Posterior cingulate gyrus (tissue), 11 donors: ENCODE results near the gene ALDH3A1.

Source experiments
- DNase-seq, 10 donors: peaks; one replicate each; pipeline versions ENCODE4 v3.0.0 to v3.0.0-alpha.2; 2020 to 2021; ENCODE audit warnings: mixed read lengths in 3 of 10
- intact Hi-C: fragments of 100-400 bp; cut with DNase I; formaldehyde crosslinking; loops from one replicate; pipeline ENCODE4 v1.15.1; 2023

The ALDH3A1 gene

GRCh38 chr17:19743101-19744100 lies 4.7 kb downstream of the ALDH3A1 start:
- DNase-seq, result peak in 2 of 10 donors; percentile 71 to 78
- intact Hi-C loops, result no loop called here

GRCh38 chr17:19742495-19742894 lies 5.6 kb downstream of the ALDH3A1 start:
- DNase-seq, result peak in 2 of 10 donors; percentile 72 to 82

GRCh38 chr17:19741832-19742457 lies 6.2 kb downstream of the ALDH3A1 start:
- peak in 2 of 10 donors; percentile 73 to 79 for DNase-seq
- intact Hi-C loops, result no loop called here

More at GRCh38 chr17:19742495-19742894, 5.6 kb downstream of the ALDH3A1 start:
- intact Hi-C loops, result no loop called here

GRCh38 chr17:19740933-19741332 lies 7.2 kb downstream of the ALDH3A1 start:
- DNase-seq, result no peak
- intact Hi-C loops, result no loop called here

- peak in 1 of 10 donors; percentile 76 for DNase-seq
Observed at GRCh38 chr17:19739241-19740201, 8.6 kb downstream of the ALDH3A1 start.

GRCh38 chr17:19738757-19739156 lies 9.3 kb downstream of the ALDH3A1 start:
- peak in 1 of 10 donors; percentile 63 for DNase-seq
- intact Hi-C loops, result no loop called here

More at GRCh38 chr17:19739241-19740201, 8.6 kb downstream of the ALDH3A1 start:
- intact Hi-C loops, result no loop called here

- intact Hi-C loops, result no loop called here
- peak in 1 of 10 donors; percentile 61 for DNase-seq
Observed at GRCh38 chr17:19738073-19738449, 10.0 kb downstream of the ALDH3A1 start.

- DNase-seq, result peak in 1 of 10 donors; percentile 78
- intact Hi-C loops, result no loop called here
Observed at GRCh38 chr17:19737305-19738072, 10.6 kb downstream of the ALDH3A1 start.

GRCh38 chr17:19736071-19736470 lies 12.0 kb downstream of the ALDH3A1 start:
- intact Hi-C loops, result no loop called here
- DNase-seq, result peak in 2 of 10 donors; percentile 10 to 69

GRCh38 chr17:19733953-19734526 lies 14.1 kb downstream of the ALDH3A1 start:
- peak in 2 of 10 donors; percentile 2 to 37 for DNase-seq
- intact Hi-C loops, result no loop called here

GRCh38 chr17:19731626-19732025 lies 16.5 kb downstream of the ALDH3A1 start:
- DNase-seq, result peak in 3 of 10 donors; percentile 19 to 66 (median 21)
- intact Hi-C loops, result no loop called here

- intact Hi-C loops, result no loop called here
- DNase-seq, result peak in 3 of 10 donors; percentile 26 to 81 (median 75)
Observed at GRCh38 chr17:19730843-19731242, 17.3 kb downstream of the ALDH3A1 start.

GRCh38 chr17:19729900-19730299 lies 18.2 kb downstream of the ALDH3A1 start:
- intact Hi-C loops, result no loop called here
- peak in 2 of 10 donors; percentile 24 to 77 for DNase-seq

- peak; percentile 57 to 97 (median 74) for DNase-seq
- intact Hi-C loops, result no loop called here
Observed at GRCh38 chr17:19728084-19728495, 20.0 kb downstream of the ALDH3A1 start.

GRCh38 chr17:19727501-19728078 lies 20.5 kb downstream of the ALDH3A1 start:
- intact Hi-C loops, result no loop called here

GRCh38 chr17:19726631-19727376 lies 21.3 kb downstream of the ALDH3A1 start:
- intact Hi-C loops, result no loop called here
- DNase-seq, result no peak

More at GRCh38 chr17:19727501-19728078, 20.5 kb downstream of the ALDH3A1 start:
- DNase-seq, result peak in 8 of 10 donors; percentile 29 to 88 (median 72)

- intact Hi-C loops, result no loop called here
- DNase-seq, result no peak
Observed at GRCh38 chr17:19725486-19725885, 22.6 kb downstream of the ALDH3A1 start.
